Cerebellar nuclear complex (tissue), 1 donor: Measurements from ENCODE around the gene VDAC2.
"Not testable (repeated sequence)": the region's sequence is repeated elsewhere in the genome, so short reads cannot be mapped to it uniquely, and the experiment has no call there.

ENCODE experiments used
- DNase-seq, 2 experiments: peaks; one replicate each; lab custom pipeline; 2025; lab: John Stamatoyannopoulos, UW

VDAC2 gene

GRCh38 chr10:75210282-75211006, at the start of gene VDAC2:
Gene VDAC2, plus strand, starts transcription at chr10:75210796. Its CDS starts 363 bp downstream, at chr10:75211159.
- DNase-seq: peak in 1 of 2 experiments; percentile 74

GRCh38 chr10:75165684-75166622, 44.6 kb upstream of the VDAC2 start:
- no peak for DNase-seq

- no peak for DNase-seq
Measured at GRCh38 chr10:75166623-75166972, 44.0 kb upstream of the VDAC2 start.

- no peak for DNase-seq
Measured at GRCh38 chr10:75168275-75168674, 42.3 kb upstream of the VDAC2 start.

- no peak for DNase-seq
Measured at GRCh38 chr10:75170215-75170614, 40.4 kb upstream of the VDAC2 start.

- no peak for DNase-seq
Measured at GRCh38 chr10:75175046-75175445, 35.5 kb upstream of the VDAC2 start.

- DNase-seq: no peak
Measured at GRCh38 chr10:75176046-75176445, 34.5 kb upstream of the VDAC2 start.

- no peak for DNase-seq
Measured at GRCh38 chr10:75176736-75177135, 33.9 kb upstream of the VDAC2 start.

GRCh38 chr10:75179657-75180177, 30.9 kb upstream of the VDAC2 start:
- no peak for DNase-seq

GRCh38 chr10:75180592-75180991, 30.0 kb upstream of the VDAC2 start:
- DNase-seq: no peak

GRCh38 chr10:75181073-75181472, 29.5 kb upstream of the VDAC2 start:
- DNase-seq: no peak

- DNase-seq: no peak
Measured at GRCh38 chr10:75186310-75186709, 24.3 kb upstream of the VDAC2 start.

- DNase-seq: no peak
Measured at GRCh38 chr10:75187961-75188426, 22.6 kb upstream of the VDAC2 start.

GRCh38 chr10:75188522-75188921, 22.1 kb upstream of the VDAC2 start:
- DNase-seq: not testable (repeated sequence)

GRCh38 chr10:75189266-75190096, 21.1 kb upstream of the VDAC2 start:
- DNase-seq: no peak

- no peak for DNase-seq
Measured at GRCh38 chr10:75191821-75192568, 18.6 kb upstream of the VDAC2 start.

- DNase-seq: not testable (repeated sequence)
Measured at GRCh38 chr10:75194625-75195024, 16.0 kb upstream of the VDAC2 start.

- DNase-seq: no peak
Measured at GRCh38 chr10:75195035-75195763, 15.4 kb upstream of the VDAC2 start.

GRCh38 chr10:75197066-75197465, 13.5 kb upstream of the VDAC2 start:
- DNase-seq: no peak

- DNase-seq: no peak
Measured at GRCh38 chr10:75197906-75198305, 12.7 kb upstream of the VDAC2 start.
